Medulla oblongata (tissue), 1 donor: Measurements from ENCODE around the gene NTRK1.
"Not testable (repeated sequence)": the region's sequence is repeated elsewhere in the genome, so short reads cannot be mapped to it uniquely, and the experiment has no call there.

Experiments used
- DNase-seq: peaks from one replicate; pipeline ENCODE4 v3.0.0-alpha.2; 2015; ENCODE audit errors: extremely low spot score

NTRK1 gene

DNA sequence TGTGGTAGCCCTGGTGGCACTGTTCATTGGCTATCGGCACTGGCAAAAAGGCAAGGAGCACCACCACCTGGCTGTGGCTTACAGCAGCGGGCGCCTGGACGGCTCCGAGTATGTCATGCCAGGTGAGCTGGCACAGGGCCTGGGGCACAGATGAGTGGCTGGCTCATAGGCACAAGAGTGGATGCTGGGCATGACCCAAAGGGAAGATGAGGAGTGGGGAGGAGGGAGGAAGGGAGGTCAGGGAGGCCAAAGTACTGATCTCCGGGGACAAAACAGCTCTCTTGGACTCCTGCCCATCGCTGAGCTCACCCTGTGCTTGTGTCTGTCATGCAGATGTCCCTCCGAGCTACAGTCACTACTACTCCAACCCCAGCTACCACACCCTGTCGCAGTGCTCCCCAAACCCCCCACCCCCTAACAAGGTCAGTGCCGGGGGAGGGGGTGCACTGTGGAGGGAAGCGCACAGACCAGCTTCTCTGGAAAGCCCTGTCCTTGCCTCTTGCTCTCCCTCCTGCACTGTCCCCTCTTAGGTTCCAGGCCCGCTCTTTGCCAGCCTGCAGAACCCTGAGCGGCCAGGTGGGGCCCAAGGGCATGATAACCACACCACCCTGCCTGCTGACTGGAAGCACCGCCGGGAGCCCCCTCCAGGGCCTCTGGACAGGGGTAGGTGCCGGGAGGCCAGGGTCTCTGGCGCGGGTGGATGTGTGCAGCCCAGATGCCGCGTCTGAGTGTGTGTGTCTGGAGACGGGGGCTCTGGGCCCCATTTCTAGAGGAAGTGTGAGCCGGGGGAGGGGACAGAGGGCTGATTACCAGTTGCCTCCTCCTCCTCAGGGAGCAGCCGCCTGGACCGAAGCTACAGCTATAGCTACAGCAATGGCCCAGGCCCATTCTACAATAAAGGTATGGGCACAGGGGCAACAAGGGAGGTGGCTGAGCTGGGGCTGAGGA, 52.5 kb downstream of the NTRK1 start:
- no peak for DNase-seq

DNA sequence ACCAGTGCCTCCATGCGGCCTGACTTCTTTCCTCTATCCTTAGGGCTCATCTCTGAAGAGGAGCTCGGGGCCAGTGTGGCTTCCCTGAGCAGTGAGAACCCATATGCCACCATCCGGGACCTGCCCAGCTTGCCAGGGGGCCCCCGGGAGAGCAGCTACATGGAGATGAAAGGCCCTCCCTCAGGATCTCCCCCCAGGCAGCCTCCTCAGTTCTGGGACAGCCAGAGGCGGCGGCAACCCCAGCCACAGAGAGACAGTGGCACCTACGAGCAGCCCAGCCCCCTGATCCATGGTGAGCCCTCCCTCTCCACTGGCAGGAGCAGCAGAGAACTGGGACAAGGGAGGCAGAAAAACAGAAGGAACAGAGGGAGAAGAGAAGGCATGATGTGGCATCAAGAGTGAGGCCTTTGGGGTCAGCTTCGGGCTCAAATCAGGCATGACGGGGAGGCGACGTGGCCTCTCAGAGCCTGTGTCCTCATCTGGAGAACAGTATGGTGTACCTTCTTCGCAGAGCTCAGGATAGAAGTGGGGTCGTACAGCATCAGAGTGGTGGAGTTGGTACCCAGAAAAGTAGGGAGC, 53.2 kb downstream of the NTRK1 start:
- DNase-seq: no peak

DNA sequence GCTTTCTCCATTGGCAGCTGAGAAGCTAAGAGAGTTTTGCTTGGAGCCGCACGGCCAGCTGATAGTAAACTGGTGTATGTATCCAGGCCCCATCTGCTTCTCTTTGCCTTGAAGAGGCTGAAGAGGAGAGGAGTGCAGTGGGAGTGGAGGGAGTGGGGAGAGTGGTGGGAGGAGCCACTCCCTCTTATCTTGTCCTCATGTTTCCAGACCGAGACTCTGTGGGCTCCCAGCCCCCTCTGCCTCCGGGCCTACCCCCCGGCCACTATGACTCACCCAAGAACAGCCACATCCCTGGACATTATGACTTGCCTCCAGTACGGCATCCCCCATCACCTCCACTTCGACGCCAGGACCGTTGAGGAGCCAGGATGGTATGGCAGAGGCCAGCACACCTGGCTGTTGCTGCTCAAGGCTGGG, 53.8 kb downstream of the NTRK1 start:
- no peak for DNase-seq

DNA sequence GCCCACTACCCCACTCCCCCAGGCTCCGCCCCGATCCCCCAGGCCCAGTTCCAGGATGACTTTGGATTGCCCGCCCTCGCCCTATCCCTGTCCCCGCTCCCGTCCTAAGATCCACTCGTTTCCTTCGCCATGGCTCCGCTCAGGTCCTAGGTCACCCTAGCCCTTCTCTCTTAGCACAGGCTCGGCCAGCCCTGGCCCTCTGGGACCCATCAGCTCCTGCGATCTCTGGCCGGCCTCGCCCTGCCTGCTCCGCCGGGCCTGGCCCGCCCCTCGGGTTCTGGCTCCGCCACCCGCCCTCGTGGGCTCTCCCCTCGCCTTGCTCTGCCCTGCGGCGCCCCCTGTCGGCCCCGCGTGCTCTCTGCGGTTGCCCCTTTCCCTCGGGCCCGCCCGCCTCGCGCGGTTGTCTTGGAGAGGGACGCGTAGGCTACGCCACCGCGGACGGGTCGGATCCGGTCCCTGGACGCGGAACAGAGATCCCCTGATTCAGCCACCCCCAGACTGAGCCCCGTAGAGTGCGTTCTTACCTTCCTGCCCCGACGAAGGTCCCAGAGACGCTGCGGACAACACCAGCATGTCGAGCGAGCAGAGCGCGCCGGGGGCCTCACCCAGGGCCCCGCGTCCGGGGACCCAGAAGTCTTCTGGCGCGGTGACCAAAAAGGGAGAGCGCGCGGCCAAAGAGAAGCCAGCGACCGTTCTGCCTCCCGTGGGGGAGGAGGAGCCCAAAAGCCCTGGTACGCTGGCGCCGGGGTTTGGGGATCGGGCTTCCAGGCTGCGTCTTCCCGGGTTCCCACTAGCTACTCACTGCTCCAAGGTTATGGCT, 59.8 kb downstream of the NTRK1 start, which contains the start of gene LRRC71:
TSS of gene LRRC71 (plus strand) at position 400 of the 820 bp plus-strand sequence. CDS start at position 572, 172 bp downstream.
- peak; percentile 53 for DNase-seq

DNA sequence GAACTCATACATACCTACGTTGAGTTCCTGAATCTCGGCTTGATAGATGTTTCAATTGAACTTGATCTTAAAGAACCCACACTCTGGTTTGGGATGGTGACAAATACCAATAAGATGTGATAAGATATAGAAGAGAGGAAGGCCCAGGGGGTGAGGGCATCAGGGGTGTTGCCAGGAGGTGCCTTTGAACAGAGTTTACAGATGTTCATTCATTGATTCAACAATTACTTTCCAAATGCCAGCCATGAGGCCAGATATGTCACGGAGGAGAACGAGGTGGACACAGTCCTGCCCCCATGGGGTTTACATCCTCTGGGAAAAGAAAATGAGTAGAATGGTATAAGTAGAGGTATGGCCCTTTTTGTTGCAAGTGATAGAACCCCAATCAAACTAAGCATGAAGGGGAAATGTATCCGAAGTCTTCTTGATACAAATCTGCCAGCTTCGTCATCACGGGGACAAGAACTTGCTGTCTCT, 60.4 kb downstream of the NTRK1 start:
- DNase-seq: no peak

DNA sequence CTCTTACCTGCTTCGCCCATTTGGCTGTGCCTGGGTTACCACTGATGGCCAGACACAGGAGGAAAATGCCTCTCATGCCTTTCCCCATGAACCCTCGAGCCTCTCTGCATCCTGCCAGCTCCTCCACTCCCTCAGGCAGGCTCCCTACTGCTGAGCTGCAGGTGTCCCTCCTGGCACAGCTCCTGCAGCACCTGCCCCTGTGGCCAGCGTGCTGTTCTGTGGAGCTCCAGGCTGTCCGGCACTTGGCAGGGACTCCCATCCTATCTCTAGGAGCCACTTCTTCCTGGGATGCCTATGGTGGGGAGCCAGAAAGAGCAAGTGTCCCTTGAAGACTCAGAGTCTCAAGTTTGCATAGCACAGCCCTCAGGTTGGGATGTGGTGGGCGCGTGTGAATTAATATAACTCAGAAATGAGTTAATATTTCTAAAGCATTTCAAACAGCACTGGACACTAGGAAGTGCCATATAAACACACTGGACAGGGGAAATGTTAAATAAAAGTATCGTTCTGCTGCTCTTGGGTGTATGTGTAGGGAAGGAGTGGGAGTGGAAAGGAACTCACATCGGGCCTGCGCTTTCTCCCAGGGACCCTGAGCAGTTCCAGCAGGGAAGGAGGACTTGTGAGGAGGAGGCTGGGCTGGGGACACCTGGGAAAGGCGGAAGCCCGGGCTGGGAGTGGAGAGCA, 62.5 kb downstream of the NTRK1 start:
- no peak for DNase-seq

DNA sequence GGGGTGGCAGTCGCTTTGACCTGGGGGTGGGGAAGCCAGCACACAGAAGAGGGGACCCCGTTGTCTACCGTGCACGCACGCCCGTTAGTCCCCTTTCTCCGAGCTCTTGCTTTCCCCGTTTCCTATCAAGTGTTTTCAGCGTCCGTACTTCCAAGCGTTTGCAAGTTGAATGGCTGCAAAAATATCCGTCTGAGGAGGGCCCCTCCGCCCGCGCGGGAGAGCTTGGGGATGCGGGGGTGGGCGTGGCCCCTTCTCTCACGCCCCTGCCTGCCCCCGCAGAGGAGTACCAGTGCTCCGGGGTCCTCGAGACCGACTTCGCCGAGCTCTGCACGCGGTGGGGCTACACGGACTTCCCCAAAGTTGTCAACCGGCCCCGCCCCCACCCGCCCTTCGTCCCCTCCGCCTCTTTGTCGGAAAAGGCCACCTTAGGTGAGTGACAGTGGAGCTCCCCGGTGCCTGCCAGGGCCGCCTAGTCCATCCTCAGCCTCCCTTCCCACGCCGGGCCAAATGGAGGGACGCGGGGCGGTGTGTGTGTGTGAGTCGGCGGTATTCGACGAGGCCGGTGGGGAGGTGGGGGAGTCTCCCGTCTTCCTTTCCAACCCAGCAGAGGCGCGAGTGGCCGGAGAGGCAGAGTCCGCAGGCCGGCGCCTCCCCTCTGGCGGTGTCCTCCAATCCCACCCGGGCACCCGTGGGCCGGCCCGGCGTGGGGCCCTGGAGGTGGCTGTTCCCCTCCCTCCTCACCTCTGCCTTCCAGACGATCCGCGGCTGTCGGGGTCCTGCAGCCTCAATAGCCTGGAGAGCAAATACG, 63.2 kb downstream of the NTRK1 start:
- no peak for DNase-seq

DNA sequence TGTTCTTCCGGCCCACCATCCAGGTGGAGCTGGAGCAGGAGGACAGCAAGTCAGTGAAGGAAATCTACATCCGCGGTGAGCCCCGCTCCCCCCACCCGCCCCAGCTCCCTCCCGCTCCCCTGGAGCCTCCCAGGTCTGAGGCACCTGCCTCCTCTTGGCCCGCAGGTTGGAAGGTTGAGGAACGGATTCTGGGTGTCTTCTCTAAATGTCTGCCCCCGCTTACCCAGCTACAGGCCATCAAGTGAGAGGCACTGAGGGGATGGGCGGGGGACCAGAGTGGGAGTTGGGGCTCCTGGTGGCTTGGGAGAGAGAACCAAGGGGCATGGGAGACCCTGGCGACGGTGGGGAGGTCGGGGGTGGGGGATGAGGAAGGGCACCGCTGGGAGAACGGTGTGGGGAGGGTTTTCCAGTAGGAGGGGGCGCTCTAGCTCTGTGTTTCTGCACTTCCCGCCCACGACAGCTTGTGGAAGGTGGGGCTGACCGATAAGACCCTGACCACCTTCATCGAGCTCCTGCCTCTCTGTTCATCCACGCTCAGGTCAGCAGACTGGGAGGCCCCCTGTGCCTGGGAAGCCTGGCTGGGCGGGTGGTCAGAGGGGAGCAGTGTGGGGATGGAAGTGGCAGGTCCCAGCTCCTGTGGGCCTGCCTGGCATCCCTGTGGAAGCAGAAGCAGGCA, 64.0 kb downstream of the NTRK1 start:
- DNase-seq: no peak

DNA sequence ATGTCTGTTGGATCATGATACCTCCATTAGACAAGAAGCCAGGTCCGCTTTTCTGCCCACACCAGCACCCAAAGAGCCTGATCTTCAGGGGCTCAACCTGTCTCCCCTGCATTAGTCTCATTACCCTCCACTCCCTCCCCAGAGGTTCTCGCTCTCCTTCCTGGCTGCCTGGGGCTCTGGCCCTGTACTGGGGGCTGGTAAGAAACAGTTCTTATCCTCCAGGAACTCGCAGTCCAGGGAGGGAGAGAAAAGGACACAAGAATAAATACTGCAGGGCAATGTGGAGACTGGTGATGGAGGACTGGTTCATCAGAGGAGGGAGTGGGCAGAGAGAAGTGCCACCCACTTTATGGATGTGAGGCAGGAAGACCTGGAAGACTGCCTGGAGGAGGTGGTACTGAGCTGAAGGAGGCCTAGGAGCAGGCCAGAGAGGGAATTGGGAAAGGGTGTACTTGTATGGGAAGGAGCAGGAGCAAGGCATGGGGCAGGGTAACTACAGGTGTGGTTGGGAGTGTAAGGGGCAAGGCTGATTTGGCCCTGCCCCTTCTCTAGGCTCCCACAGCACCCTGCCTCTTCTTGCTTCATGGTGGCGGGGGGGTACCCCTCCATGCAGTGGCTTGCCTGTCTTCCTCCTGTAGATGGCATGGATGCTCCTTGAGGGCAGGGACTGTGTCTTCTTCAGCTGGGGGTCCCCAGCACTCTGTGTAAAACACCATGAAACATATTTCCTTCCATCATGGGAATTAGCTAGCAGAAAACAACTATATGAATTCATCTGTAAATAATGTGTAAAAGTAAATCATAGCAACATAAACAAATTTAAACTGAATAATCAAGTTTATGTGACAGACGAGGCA, 64.7 kb downstream of the NTRK1 start:
- no peak for DNase-seq

DNA sequence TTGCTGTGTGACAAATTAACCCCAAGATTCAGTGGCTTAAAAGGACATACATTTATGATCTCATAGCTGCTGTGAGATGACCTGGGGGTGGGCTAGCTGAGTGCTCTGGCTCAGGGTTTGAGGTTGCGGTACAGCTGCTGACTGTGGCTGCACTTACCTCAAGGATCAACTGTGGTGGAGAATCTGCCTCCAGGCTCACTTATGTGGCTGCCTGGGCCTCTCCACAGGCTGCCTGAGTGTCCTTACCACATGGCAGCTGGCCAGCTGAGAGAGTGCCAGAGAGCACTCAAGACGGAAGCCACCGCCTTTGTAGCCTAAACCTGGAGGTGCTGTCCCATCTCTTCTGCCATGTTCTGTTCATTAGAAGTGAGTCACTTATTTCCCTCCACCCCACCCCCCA, 65.5 kb downstream of the NTRK1 start:
- DNase-seq: peak; percentile 23

DNA sequence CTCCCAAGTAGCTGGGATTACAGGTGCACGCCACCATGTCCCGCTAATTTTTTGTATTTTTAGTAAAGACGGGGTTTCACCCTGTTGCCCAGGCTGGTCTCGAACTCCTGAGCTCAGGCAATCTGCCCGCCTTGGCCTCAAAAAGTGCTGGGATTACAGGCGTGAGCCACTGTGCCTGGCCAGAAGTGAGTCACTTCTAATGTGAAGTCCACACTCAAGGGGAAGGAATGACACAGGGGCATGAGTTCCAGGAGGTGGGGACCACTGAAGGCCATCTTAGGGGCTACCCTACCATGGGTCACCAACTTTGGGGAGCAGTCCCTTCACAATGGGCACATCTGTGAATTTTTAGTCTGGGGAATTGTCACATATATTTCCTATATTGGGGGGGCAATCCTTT, 66.0 kb downstream of the NTRK1 start:
- DNase-seq: not testable (repeated sequence)

DNA sequence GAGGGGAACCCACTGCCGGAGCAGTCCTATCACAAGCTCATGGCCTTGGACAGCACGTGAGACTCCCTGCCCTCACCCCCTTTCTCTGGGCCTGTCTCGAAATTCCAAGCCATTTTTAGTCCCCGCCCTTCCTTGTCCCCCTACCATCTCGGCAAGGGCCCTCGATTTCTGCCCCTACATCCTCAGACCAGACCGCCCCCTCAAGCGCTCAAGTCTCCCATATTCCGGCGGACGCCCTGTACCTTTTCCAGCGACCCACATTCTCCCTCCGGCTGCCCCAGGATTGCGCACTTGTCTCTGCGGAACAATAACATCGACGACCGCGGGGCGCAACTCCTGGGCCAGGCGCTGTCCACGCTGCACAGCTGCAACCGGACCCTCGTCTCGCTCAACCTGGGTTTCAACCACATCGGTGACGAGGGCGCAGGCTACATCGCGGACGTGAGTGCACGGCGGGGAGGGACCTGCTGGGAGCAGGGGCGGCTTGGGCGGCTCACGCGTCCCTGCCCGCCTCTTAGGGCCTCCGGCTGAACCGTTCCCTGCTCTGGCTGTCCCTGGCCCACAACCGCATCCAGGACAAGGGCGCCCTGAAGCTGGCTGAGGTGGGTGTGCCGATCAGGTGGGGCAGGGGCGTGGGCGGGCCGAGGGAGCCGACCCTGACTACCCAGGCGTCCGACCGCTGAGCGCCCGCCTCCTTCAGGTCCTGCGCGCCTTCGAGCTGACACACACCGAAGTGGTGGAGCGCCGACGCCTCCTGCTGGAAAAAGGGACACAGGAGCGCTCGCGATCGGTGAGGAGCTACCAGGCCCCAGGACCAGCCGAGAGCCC, 66.8 kb downstream of the NTRK1 start:
- peak; percentile 18 for DNase-seq

DNA sequence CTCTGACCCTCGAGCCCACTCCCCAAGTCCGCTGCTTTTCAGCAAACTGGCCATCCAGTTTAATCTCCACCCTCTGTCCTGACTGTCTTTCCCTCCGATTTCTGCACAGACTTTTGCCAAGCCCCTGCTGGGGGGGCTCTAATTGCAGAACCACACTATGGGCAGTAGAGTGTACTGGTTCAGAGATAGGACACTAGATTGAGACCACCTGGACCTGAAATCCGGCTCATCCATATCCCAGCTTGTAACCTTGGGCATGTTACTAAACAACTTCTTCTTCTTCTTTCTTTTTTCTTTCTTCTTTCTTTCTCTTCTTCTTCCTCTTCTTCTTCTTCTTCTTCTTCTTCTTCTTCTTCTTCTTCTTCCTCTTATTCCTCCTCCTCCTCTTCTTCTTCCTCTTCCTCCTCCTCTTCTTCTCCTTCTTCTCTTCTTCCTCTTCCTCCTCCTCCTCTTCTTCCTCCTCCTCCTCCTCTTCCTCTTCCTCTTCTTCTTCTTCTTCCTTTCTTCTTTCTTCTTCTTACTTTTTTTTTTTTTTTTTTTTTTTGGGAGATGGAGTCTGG, 67.5 kb downstream of the NTRK1 start:
- no peak for DNase-seq

DNA sequence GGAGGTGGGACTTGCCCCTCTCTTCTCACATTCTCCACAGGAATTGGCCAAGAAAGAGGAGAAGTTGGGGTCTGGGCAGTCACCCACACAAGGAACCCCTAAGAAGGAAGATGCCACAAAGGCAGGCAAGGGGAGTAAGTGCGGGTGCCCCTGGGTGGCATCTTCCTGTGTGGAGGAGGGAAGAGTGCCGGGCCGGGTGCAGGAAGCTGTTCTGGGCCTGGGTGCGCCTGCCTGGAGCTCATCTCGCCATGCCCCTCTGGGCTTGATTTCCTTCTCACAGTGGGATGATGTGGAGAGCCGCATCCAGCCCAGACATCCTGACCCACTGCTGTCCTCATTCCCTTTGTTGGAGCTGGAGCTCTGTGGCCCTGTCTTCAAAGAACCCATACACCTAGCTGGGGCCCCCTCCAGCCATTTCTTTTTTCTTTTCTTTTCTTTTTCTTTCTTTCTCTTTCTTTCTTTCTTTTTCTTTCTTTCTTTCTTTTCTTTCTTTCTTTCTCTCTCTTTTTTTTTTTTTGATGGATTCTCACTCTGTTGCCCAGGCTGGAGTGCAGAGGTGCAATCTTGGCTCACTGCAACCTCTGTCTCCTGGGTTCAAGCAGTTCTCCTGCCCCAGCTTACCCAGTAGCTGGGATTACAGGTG, 69.1 kb downstream of the NTRK1 start:
- no peak for DNase-seq

DNA sequence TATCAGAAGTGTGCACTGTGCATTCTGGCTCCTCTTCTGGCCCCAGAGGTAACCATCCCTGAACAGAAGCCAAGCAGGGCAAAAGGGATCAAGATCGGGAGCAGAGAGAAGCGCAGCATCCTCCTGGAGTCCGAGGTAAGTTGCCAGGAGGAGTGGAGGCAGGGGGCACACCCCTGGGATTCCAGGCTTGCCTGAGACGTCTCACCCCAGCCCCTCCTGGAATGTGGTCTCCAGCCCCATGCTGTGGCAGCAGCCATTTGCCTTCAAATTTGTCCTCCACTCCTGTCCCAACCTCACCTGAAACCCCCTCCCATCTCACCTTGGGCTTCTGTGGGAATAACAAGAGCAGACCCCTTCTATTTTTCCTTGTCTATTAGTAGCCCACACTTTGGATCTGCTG, 69.8 kb downstream of the NTRK1 start:
- DNase-seq: no peak
